ENCODE measurements around the gene FRRS1L. TPM values are rescaled to one million over a fixed set of nuclear protein-coding genes. Genes with fewer than 3 reads are reported as not detected.

FRRS1L gene
- total RNA-seq, 4 donors from 2014 or later = 0.40 to 0.96 (median 0.64) TPM; not detected in 1

- Histone ChIP-seq H3K36me3 (peaks cover 0 to 22% (median 0%) of the 10 kb centered on the region in 4 donors), H3K4me1 (peaks cover 25 to 68% (median 42%) of the 10 kb centered on the region in 4 donors), H3K27ac (peak overlapping the region; percentile 62 to 77 (median 71)), H3K4me3 (no peak overlapping the region), H3K27me3 (no peaks in the 10 kb centered on the region), H3K9me3 (peaks cover 0 to under 1% of the 10 kb centered on the region in 2 donors)
- TF ChIP-seq CTCF (IDR thresholded peaks at IDR 0.05) (no peak), POLR2AphosphoS5 (IDR thresholded peaks at IDR 0.05) (no peak), EP300 (IDR thresholded peaks at IDR 0.05; ENCODE audit: low read depth) (no peak), POLR2A (IDR thresholded peaks at IDR 0.05) (no peak)
- no peak for DNase-seq
- intact Hi-C loops (cut with DNase I; ENCODE audit: low total_unique reads) (no loop called here), in situ Hi-C loops (cut with MboI; ENCODE audit: low pct_ligation_motif_present in 1 of 4, low pct_unique_long_range_greater_than_20kb in 1 of 4, low sequenced_read_pairs in 3 of 4) (no loop called here)
- 49 to 50% methylated on average over 4 of the region's 4 CpGs for WGBS, 2 donors (ENCODE audit: low coverage in 1 of 2)
Observed at GRCh38 chr9:109108318-109108717, 58.7 kb downstream of the FRRS1L start.

GRCh38 chr9:109107402-109108240 lies 59.4 kb downstream of the FRRS1L start:
- Histone ChIP-seq H3K9me3 (peaks cover 0 to 6% of the 10 kb centered on the region in 2 donors), H3K27me3 (no peaks in the 10 kb centered on the region), H3K4me3 (no peak overlapping the region), H3K36me3 (peaks cover 0 to 26% (median 0%) of the 10 kb centered on the region in 4 donors), H3K4me1 (peaks cover 20 to 66% (median 44%) of the 10 kb centered on the region in 4 donors), H3K27ac (peak overlapping the region; percentile 61 to 77 (median 66))
- intact Hi-C loops (cut with DNase I; ENCODE audit: low total_unique reads) (no loop called here), in situ Hi-C loops (cut with MboI; ENCODE audit: low pct_ligation_motif_present in 1 of 4, low pct_unique_long_range_greater_than_20kb in 1 of 4, low sequenced_read_pairs in 3 of 4) (no loop called here)
- TF ChIP-seq CTCF (IDR thresholded peaks at IDR 0.05) (no peak), EP300 (IDR thresholded peaks at IDR 0.05; ENCODE audit: low read depth) (no peak), POLR2AphosphoS5 (IDR thresholded peaks at IDR 0.05) (no peak), POLR2A (IDR thresholded peaks at IDR 0.05) (no peak)
- no peak for DNase-seq
- WGBS, 2 donors (ENCODE audit: low coverage in 1 of 2) = 24 to 33% methylated on average over 4 of the region's 4 CpGs

GRCh38 chr9:109101810-109102209 lies 65.2 kb downstream of the FRRS1L start:
- no peak for TF ChIP-seq POLR2A (IDR thresholded peaks at IDR 0.05)
- TF ChIP-seq CTCF (IDR thresholded peaks at IDR 0.05) = no peak
- TF ChIP-seq POLR2AphosphoS5 (IDR thresholded peaks at IDR 0.05) = no peak
- no peak for TF ChIP-seq EP300 (IDR thresholded peaks at IDR 0.05; ENCODE audit: low read depth)
- intact Hi-C loops (cut with DNase I; ENCODE audit: low total_unique reads) (no loop called here), in situ Hi-C loops (cut with MboI; ENCODE audit: low pct_ligation_motif_present in 1 of 4, low pct_unique_long_range_greater_than_20kb in 1 of 4, low sequenced_read_pairs in 3 of 4) (no loop called here)
- DNase-seq = no peak
- H3K36me3 ChIP-seq = peaks cover 0 to 26% (median 0%) of the 10 kb centered on the region in 4 donors
- H3K9me3 ChIP-seq = peaks cover 0 to 6% of the 10 kb centered on the region in 2 donors
- H3K4me3 ChIP-seq = no peak overlapping the region
- WGBS, 2 donors (ENCODE audit: low coverage in 1 of 2) = 21 to 23% methylated on average over 3 of the region's 3 CpGs
- peaks cover 4 to 64% (median 44%) of the 10 kb centered on the region in 4 donors for H3K4me1 ChIP-seq
- peak overlapping the region; percentile 47 to 72 (median 58) for H3K27ac ChIP-seq
- no peaks in the 10 kb centered on the region for H3K27me3 ChIP-seq

GRCh38 chr9:109101202-109101595 lies 65.8 kb downstream of the FRRS1L start:
- H3K9me3 ChIP-seq = peaks cover 0 to 6% of the 10 kb centered on the region in 2 donors
- in situ Hi-C loops (cut with MboI; ENCODE audit: low pct_ligation_motif_present in 1 of 4, low pct_unique_long_range_greater_than_20kb in 1 of 4, low sequenced_read_pairs in 3 of 4) (no loop called here), intact Hi-C loops (cut with DNase I; ENCODE audit: low total_unique reads) (no loop called here)
- H3K4me3 ChIP-seq = no peak overlapping the region
- H3K27me3 ChIP-seq = no peaks in the 10 kb centered on the region
- 50 to 55% methylated on average over 2 to 3 of the region's 3 CpGs for WGBS, 2 donors (ENCODE audit: low coverage in 1 of 2)
- no peak for DNase-seq
- H3K4me1 ChIP-seq = peaks cover 0 to 61% (median 42%) of the 10 kb centered on the region in 4 donors
- TF ChIP-seq CTCF (IDR thresholded peaks at IDR 0.05) = no peak
- TF ChIP-seq POLR2AphosphoS5 (IDR thresholded peaks at IDR 0.05) = no peak
- no peak for TF ChIP-seq EP300 (IDR thresholded peaks at IDR 0.05; ENCODE audit: low read depth)
- TF ChIP-seq POLR2A (IDR thresholded peaks at IDR 0.05) = no peak
- H3K36me3 ChIP-seq = peaks cover 0 to 26% (median 0%) of the 10 kb centered on the region in 4 donors
- peak overlapping the region; percentile 47 to 72 (median 58) for H3K27ac ChIP-seq
